ENCODE measurements around the gene MAP3K8.

The MAP3K8 gene

GRCh38 chr10:30500963-30501504 is 67.0 kb downstream of the MAP3K8 start:
- no CpG with 5 or more reads among the region's 3 CpGs for WGBS (ENCODE audit: extremely low coverage, insufficient coverage, insufficient read length)
- no peak overlapping the region for H2AFZ ChIP-seq (ENCODE audit: insufficient read depth, low read length, poor library complexity)
- no peak overlapping the region for H3K4ac ChIP-seq (ENCODE audit: low read depth, low read length)

DNA sequence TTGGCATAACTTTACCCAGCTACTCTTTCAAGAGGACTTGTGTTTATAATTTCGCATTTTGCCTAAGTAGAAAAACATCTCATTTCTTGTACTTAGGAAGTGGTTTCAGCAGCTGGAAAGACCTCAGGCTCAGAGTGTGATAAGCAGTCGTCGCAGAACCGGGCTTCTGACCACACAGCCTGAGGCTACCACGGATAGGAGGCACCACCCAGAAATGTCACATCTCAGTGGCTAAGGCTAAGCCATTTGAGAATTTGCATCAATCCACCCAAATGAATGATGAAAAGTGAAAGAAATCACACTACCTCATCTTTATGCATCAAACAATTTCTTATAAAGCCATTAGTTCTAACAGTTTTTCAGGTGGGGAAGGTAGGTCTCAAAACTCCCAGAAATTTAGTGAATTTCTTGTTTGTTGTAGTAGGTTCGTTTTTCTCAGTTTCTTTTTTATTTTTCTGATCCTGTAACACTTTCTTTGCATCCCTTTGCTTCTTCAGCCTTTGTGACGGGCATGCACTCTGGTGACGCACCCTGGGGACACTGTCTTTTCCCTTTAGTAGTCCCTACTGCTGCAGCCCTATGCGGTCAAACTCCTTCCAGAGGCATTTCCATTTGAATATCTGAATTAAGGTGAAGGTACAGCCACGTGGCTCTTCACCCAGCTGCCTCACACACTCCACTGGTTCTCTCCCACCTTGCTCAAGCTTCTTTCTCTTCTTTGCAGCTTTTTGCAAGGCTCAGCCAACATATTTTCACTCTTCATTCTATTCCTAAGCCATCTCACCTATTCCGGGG is 68.5 kb downstream of the MAP3K8 start:
- Histone ChIP-seq H2AK5ac (ENCODE audit: low read length) (no peak overlapping the region), H3K36me3 (ENCODE audit: control insufficient read depth in 1 of 2, insufficient read depth in 2 of 2, low read length in 2 of 2) (no peaks in the 10 kb centered on the region), H3K4ac (ENCODE audit: low read depth, low read length) (no peak overlapping the region), H3K4me1 (ENCODE audit: control insufficient read depth in 1 of 2, insufficient read depth in 2 of 2, low read length in 2 of 2) (no peaks in the 10 kb centered on the region), H3K23ac (ENCODE audit: low read length) (peak overlapping the region; percentile 40), H3K27ac (ENCODE audit: low read depth, low read length) (no peak overlapping the region), H4K8ac (ENCODE audit: low read depth, low read length) (no peak overlapping the region), H3K4me3 (ENCODE audit: low read depth, low read length) (no peak overlapping the region), H3K14ac (ENCODE audit: low read length) (no peak overlapping the region), H3K9ac (ENCODE audit: low read length) (peak overlapping the region; percentile 29), H3K79me2 (ENCODE audit: control insufficient read depth, insufficient read depth, low read length, poor library complexity) (no peaks in the 10 kb centered on the region), H2BK120ac (ENCODE audit: insufficient read depth, low read length, poor library complexity) (no peak overlapping the region), H3K18ac (ENCODE audit: low read length) (no peak overlapping the region), H2BK5ac (ENCODE audit: low read depth, low read length, poor library complexity) (no peak overlapping the region), H2AFZ (ENCODE audit: insufficient read depth, low read length, poor library complexity) (no peak overlapping the region), H2BK12ac (ENCODE audit: low read length) (no peak overlapping the region), H4K12ac (ENCODE audit: low read depth, low read length) (no peak overlapping the region), H3K4me2 (ENCODE audit: low read length) (no peak overlapping the region), H3K79me1 (ENCODE audit: low read length) (no peaks in the 10 kb centered on the region), H3K9me3 (ENCODE audit: insufficient read depth, low read depth, low read length) (no peaks in the 10 kb centered on the region), H4K91ac (ENCODE audit: low read depth, low read length) (no peak overlapping the region), H3K27me3 (ENCODE audit: insufficient read depth, low read length) (no peaks in the 10 kb centered on the region)
- WGBS (ENCODE audit: extremely low coverage, insufficient coverage, insufficient read length): no CpG with 5 or more reads among the region's 11 CpGs
- peak in 1 of 2 donors; percentile 52 for DNase-seq

More at GRCh38 chr10:30500963-30501504, 67.0 kb downstream of the MAP3K8 start:
- Histone ChIP-seq H4K12ac (ENCODE audit: low read depth, low read length) (no peak overlapping the region), H3K9me3 (ENCODE audit: insufficient read depth, low read depth, low read length) (no peaks in the 10 kb centered on the region), H4K91ac (ENCODE audit: low read depth, low read length) (no peak overlapping the region), H3K79me1 (ENCODE audit: low read length) (no peaks in the 10 kb centered on the region), H4K8ac (ENCODE audit: low read depth, low read length) (no peak overlapping the region), H3K36me3 (ENCODE audit: control insufficient read depth in 1 of 2, insufficient read depth in 2 of 2, low read length in 2 of 2) (no peaks in the 10 kb centered on the region), H3K4me2 (ENCODE audit: low read length) (no peak overlapping the region), H3K18ac (ENCODE audit: low read length) (no peak overlapping the region), H2BK120ac (ENCODE audit: insufficient read depth, low read length, poor library complexity) (no peak overlapping the region), H3K27me3 (ENCODE audit: insufficient read depth, low read length) (no peaks in the 10 kb centered on the region), H3K14ac (ENCODE audit: low read length) (no peak overlapping the region), H3K9ac (ENCODE audit: low read length) (no peak overlapping the region), H2BK5ac (ENCODE audit: low read depth, low read length, poor library complexity) (no peak overlapping the region), H3K79me2 (ENCODE audit: control insufficient read depth, insufficient read depth, low read length, poor library complexity) (no peaks in the 10 kb centered on the region), H3K23ac (ENCODE audit: low read length) (no peak overlapping the region), H3K4me3 (ENCODE audit: low read depth, low read length) (no peak overlapping the region), H3K27ac (ENCODE audit: low read depth, low read length) (no peak overlapping the region), H2AK5ac (ENCODE audit: low read length) (no peak overlapping the region), H3K4me1 (ENCODE audit: control insufficient read depth in 1 of 2, insufficient read depth in 2 of 2, low read length in 2 of 2) (no peaks in the 10 kb centered on the region), H2BK12ac (ENCODE audit: low read length) (no peak overlapping the region)
- no peak for DNase-seq

- no peaks in the 10 kb centered on the region for H3K4me1 ChIP-seq (ENCODE audit: control insufficient read depth in 1 of 2, insufficient read depth in 2 of 2, low read length in 2 of 2)
- H3K79me1 ChIP-seq (ENCODE audit: low read length): no peaks in the 10 kb centered on the region
- H3K27ac ChIP-seq (ENCODE audit: low read depth, low read length): no peak overlapping the region
- no peak overlapping the region for H2BK5ac ChIP-seq (ENCODE audit: low read depth, low read length, poor library complexity)
- no peaks in the 10 kb centered on the region for H3K27me3 ChIP-seq (ENCODE audit: insufficient read depth, low read length)
- no peaks in the 10 kb centered on the region for H3K79me2 ChIP-seq (ENCODE audit: control insufficient read depth, insufficient read depth, low read length, poor library complexity)
- H3K9me3 ChIP-seq (ENCODE audit: insufficient read depth, low read depth, low read length): no peaks in the 10 kb centered on the region
- no peak overlapping the region for H3K18ac ChIP-seq (ENCODE audit: low read length)
- no peak overlapping the region for H3K14ac ChIP-seq (ENCODE audit: low read length)
- H4K91ac ChIP-seq (ENCODE audit: low read depth, low read length): no peak overlapping the region
- WGBS (ENCODE audit: extremely low coverage, insufficient coverage, insufficient read length): no CpG with 5 or more reads among the region's 10 CpGs
- no peak overlapping the region for H2BK120ac ChIP-seq (ENCODE audit: insufficient read depth, low read length, poor library complexity)
- no peak overlapping the region for H3K4me3 ChIP-seq (ENCODE audit: low read depth, low read length)
- H4K12ac ChIP-seq (ENCODE audit: low read depth, low read length): no peak overlapping the region
- no peak overlapping the region for H3K4ac ChIP-seq (ENCODE audit: low read depth, low read length)
- no peak overlapping the region for H3K9ac ChIP-seq (ENCODE audit: low read length)
- no peaks in the 10 kb centered on the region for H3K36me3 ChIP-seq (ENCODE audit: control insufficient read depth in 1 of 2, insufficient read depth in 2 of 2, low read length in 2 of 2)
- no peak overlapping the region for H2BK12ac ChIP-seq (ENCODE audit: low read length)
- no peak overlapping the region for H3K4me2 ChIP-seq (ENCODE audit: low read length)
- DNase-seq: no peak
- no peak overlapping the region for H2AFZ ChIP-seq (ENCODE audit: insufficient read depth, low read length, poor library complexity)
- no peak overlapping the region for H2AK5ac ChIP-seq (ENCODE audit: low read length)
- H3K23ac ChIP-seq (ENCODE audit: low read length): no peak overlapping the region
- no peak overlapping the region for H4K8ac ChIP-seq (ENCODE audit: low read depth, low read length)
Observed at GRCh38 chr10:30503700-30504266, 69.8 kb downstream of the MAP3K8 start.

GRCh38 chr10:30505543-30506298 is 71.7 kb downstream of the MAP3K8 start:
- H3K4me2 ChIP-seq (ENCODE audit: low read length): no peak overlapping the region
- no CpG with 5 or more reads among the region's 8 CpGs for WGBS (ENCODE audit: extremely low coverage, insufficient coverage, insufficient read length)
- H3K4ac ChIP-seq (ENCODE audit: low read depth, low read length): no peak overlapping the region
- H3K79me1 ChIP-seq (ENCODE audit: low read length): no peaks in the 10 kb centered on the region
- no peak overlapping the region for H3K27ac ChIP-seq (ENCODE audit: low read depth, low read length)
- no peak overlapping the region for H2BK120ac ChIP-seq (ENCODE audit: insufficient read depth, low read length, poor library complexity)
- no peak for DNase-seq
- no peak overlapping the region for H2BK12ac ChIP-seq (ENCODE audit: low read length)
- no peaks in the 10 kb centered on the region for H3K9me3 ChIP-seq (ENCODE audit: insufficient read depth, low read depth, low read length)
- H3K79me2 ChIP-seq (ENCODE audit: control insufficient read depth, insufficient read depth, low read length, poor library complexity): no peaks in the 10 kb centered on the region
- H4K91ac ChIP-seq (ENCODE audit: low read depth, low read length): no peak overlapping the region
- H2BK5ac ChIP-seq (ENCODE audit: low read depth, low read length, poor library complexity): no peak overlapping the region
- no peak overlapping the region for H4K8ac ChIP-seq (ENCODE audit: low read depth, low read length)
- H3K14ac ChIP-seq (ENCODE audit: low read length): no peak overlapping the region
- H3K18ac ChIP-seq (ENCODE audit: low read length): no peak overlapping the region
- no peaks in the 10 kb centered on the region for H3K27me3 ChIP-seq (ENCODE audit: insufficient read depth, low read length)
- H4K12ac ChIP-seq (ENCODE audit: low read depth, low read length): no peak overlapping the region
- no peak overlapping the region for H3K9ac ChIP-seq (ENCODE audit: low read length)
- H3K23ac ChIP-seq (ENCODE audit: low read length): no peak overlapping the region
- H3K4me1 ChIP-seq (ENCODE audit: control insufficient read depth in 1 of 2, insufficient read depth in 2 of 2, low read length in 2 of 2): no peaks in the 10 kb centered on the region
- H2AFZ ChIP-seq (ENCODE audit: insufficient read depth, low read length, poor library complexity): no peak overlapping the region
- H2AK5ac ChIP-seq (ENCODE audit: low read length): no peak overlapping the region
- H3K4me3 ChIP-seq (ENCODE audit: low read depth, low read length): no peak overlapping the region
- no peaks in the 10 kb centered on the region for H3K36me3 ChIP-seq (ENCODE audit: control insufficient read depth in 1 of 2, insufficient read depth in 2 of 2, low read length in 2 of 2)
